ENCODE results near the gene PPA2.

The PPA2 gene

GRCh38 chr4:105348719-105349118 lies 125.1 kb downstream of the PPA2 start:
- TF ChIP-seq GABPA (IDR thresholded peaks at IDR 0.05; ENCODE audit: low read depth) (no peak), CTCF (IDR thresholded peaks at IDR 0.05; ENCODE audit: insufficient read depth, low read length) (no peak), REST (IDR thresholded peaks at IDR 0.05; ENCODE audit: insufficient replicate concordance, low read depth) (no peak), POLR2AphosphoS5 (IDR thresholded peaks at IDR 0.05; ENCODE audit: low read depth) (no peak), SPI1 (IDR thresholded peaks at IDR 0.05; ENCODE audit: borderline replicate concordance, low read depth) (no peak)
- DNase-seq (ENCODE audit: low read depth in 1 of 2, low spot score in 1 of 2) = no peak
- Histone ChIP-seq H3K4me3 (replicated peaks; ENCODE audit: insufficient read depth, low read length) (no peak overlapping the region), H3K27ac (replicated peaks) (no peak overlapping the region), H3K27me3 (ENCODE audit: insufficient read depth, poor library complexity, severe bottlenecking) (no peaks in the 10 kb centered on the region)

DNA sequence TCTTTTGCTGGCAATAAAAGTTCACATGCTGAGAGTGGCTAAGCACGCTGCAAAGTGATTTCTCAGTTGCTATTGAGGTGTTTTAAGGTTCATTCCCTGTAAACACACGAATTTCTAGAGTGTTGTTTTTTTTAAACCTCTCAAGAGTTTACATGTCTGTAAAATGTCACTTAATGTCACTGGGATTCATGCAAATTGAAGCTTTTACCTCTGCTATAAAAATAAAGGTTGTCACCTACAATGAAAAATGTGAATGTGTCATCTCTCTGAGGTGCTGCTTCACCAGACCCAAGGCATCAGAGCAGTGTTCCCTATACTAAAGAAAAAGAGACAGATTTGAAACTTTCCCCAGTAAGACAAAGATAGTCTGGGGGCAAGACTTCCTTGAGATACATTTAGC lies 127.0 kb downstream of the PPA2 start:
- TF ChIP-seq POLR2AphosphoS5 (IDR thresholded peaks at IDR 0.05; ENCODE audit: low read depth) (no peak), REST (IDR thresholded peaks at IDR 0.05; ENCODE audit: insufficient replicate concordance, low read depth) (no peak), GABPA (IDR thresholded peaks at IDR 0.05; ENCODE audit: low read depth) (no peak), CTCF (IDR thresholded peaks at IDR 0.05; ENCODE audit: insufficient read depth, low read length) (no peak), SPI1 (IDR thresholded peaks at IDR 0.05; ENCODE audit: borderline replicate concordance, low read depth) (no peak)
- H3K4me3 ChIP-seq (replicated peaks; ENCODE audit: insufficient read depth, low read length) = no peak overlapping the region

DNA sequence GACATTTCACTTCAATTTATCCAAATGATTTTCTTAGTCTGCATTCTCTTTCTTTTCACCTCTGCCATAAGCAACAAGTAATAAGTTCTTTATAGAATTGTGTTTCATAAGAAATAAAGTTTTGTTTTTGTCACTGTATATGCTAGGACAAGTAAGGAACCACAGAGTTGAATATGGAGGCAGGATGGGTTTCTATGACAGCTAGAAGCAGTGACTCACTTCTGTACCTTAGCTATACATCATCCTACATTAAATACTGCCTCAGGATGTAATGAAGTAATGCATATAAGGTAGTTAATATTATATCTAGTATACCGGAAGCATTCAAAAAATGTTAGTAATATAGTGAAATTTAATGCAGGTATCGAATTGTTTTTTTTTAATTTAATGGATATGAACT lies 128.0 kb downstream of the PPA2 start:
- TF ChIP-seq CTCF (IDR thresholded peaks at IDR 0.05; ENCODE audit: insufficient read depth, low read length) = no peak
- no peak for TF ChIP-seq POLR2AphosphoS5 (IDR thresholded peaks at IDR 0.05; ENCODE audit: low read depth)
- TF ChIP-seq REST (IDR thresholded peaks at IDR 0.05; ENCODE audit: insufficient replicate concordance, low read depth) = no peak
- no peak for TF ChIP-seq GABPA (IDR thresholded peaks at IDR 0.05; ENCODE audit: low read depth)
- no peak for TF ChIP-seq SPI1 (IDR thresholded peaks at IDR 0.05; ENCODE audit: borderline replicate concordance, low read depth)
- no peak for DNase-seq (ENCODE audit: low read depth in 1 of 2, low spot score in 1 of 2)
- Histone ChIP-seq H3K4me3 (replicated peaks; ENCODE audit: insufficient read depth, low read length) (no peak overlapping the region), H3K27me3 (ENCODE audit: insufficient read depth, poor library complexity, severe bottlenecking) (no peaks in the 10 kb centered on the region), H3K27ac (replicated peaks) (no peak overlapping the region)

More for the DNA sequence above, 127.0 kb downstream of the PPA2 start:
- no peak overlapping the region for H3K27ac ChIP-seq (replicated peaks)
- DNase-seq (ENCODE audit: low read depth in 1 of 2, low spot score in 1 of 2) = no peak
- no peaks in the 10 kb centered on the region for H3K27me3 ChIP-seq (ENCODE audit: insufficient read depth, poor library complexity, severe bottlenecking)

All from HL-60 (cell line).